ENCODE measurements around the gene ZXDC. TPM values are rescaled to one million over a fixed set of nuclear protein-coding genes. Genes with fewer than 3 reads are reported as not detected.

Gene ZXDC
- total and polyA plus RNA-seq, 8 donors, result 30.1 to 40.8 (median 35.5) TPM

- Histone ChIP-seq H3K27me3 (no peaks in the 10 kb centered on the region), H3K27ac (peak overlapping the region in 1 of 2 donors; percentile 41), H3K4me3 (no peak overlapping the region), H3K9me3 (no peaks in the 10 kb centered on the region), H3K36me3 (no peaks in the 10 kb centered on the region), H3K4me1 (peaks cover 0 to 23% of the 10 kb centered on the region in 2 donors)
- TF ChIP-seq, protein P1, sequence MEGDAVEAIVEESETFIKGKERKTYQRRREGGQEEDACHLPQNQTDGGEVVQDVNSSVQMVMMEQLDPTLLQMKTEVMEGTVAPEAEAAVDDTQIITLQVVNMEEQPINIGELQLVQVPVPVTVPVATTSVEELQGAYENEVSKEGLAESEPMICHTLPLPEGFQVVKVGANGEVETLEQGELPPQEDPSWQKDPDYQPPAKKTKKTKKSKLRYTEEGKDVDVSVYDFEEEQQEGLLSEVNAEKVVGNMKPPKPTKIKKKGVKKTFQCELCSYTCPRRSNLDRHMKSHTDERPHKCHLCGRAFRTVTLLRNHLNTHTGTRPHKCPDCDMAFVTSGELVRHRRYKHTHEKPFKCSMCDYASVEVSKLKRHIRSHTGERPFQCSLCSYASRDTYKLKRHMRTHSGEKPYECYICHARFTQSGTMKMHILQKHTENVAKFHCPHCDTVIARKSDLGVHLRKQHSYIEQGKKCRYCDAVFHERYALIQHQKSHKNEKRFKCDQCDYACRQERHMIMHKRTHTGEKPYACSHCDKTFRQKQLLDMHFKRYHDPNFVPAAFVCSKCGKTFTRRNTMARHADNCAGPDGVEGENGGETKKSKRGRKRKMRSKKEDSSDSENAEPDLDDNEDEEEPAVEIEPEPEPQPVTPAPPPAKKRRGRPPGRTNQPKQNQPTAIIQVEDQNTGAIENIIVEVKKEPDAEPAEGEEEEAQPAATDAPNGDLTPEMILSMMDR (IDR thresholded peaks at IDR 0.05), result no peak
- DNase-seq (peak in 1 of 4 donors; percentile 21), ATAC-seq (no peak)
- intact Hi-C loops (cut with DNase I), result no loop called here
Measured at GRCh38 chr3:126486360-126486847, 10.7 kb upstream of the ZXDC start.

GRCh38 chr3:126485956-126486355 is 10.3 kb upstream of the ZXDC start:
- H3K27ac ChIP-seq, result no peak overlapping the region
- H3K9me3 ChIP-seq, result no peaks in the 10 kb centered on the region
- ATAC-seq (no peak), DNase-seq (peak in 1 of 4 donors; percentile 46)
- H3K27me3 ChIP-seq, result no peaks in the 10 kb centered on the region
- TF ChIP-seq, protein P1 (IDR thresholded peaks at IDR 0.05), result no peak
- H3K36me3 ChIP-seq, result no peaks in the 10 kb centered on the region
- no peak overlapping the region for H3K4me3 ChIP-seq
- intact Hi-C loops (cut with DNase I), result no loop called here
- H3K4me1 ChIP-seq, result peaks cover 0 to 19% of the 10 kb centered on the region in 2 donors

DNA sequence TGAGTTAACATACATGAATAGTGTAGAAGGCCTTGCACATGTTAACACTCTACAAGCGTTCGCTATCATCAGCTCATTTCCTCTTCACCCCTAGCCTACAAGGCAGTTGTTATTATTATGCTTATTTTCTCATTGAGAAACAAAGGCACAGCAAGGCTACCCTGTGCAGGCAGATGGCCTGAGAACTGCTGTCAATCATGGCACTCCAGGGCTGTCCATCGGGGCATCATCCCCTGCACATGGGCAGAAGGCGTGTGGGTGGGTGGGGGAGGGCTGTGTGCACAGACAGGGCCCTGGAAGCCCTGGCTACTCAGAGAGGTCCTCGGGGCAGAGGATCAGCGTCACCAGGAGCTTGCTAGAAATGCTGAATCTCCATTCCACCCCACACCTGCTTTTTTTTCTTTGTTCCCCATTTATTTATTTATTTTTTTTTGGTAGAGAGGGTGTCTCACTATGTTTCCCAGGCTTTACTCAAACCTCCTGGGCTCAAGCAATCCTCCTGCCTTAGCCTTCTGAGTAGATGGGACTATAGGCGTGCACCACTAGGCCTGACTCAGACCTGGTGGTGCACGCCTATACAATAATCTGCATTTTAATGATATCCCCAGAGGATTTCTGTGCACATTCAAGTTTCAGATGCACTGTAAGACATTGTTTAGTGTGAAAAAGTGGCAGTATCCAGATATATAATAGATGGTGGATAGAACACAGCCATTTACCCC is 9.6 kb upstream of the ZXDC start:
- no peak overlapping the region for H3K27ac ChIP-seq
- intact Hi-C loops (cut with DNase I), result no loop called here
- no peak for ATAC-seq

GRCh38 chr3:126484662-126485061 is 9.0 kb upstream of the ZXDC start:
- Histone ChIP-seq H3K4me1 (peaks cover 0 to 15% of the 10 kb centered on the region in 2 donors), H3K27me3 (no peaks in the 10 kb centered on the region), H3K36me3 (no peaks in the 10 kb centered on the region), H3K4me3 (no peak overlapping the region), H3K27ac (no peak overlapping the region), H3K9me3 (no peaks in the 10 kb centered on the region)
- intact Hi-C loops (cut with DNase I), result no loop called here
- DNase-seq (peak in 1 of 4 donors; percentile 28), ATAC-seq (no peak)
- TF ChIP-seq, protein P1 (IDR thresholded peaks at IDR 0.05), result no peak

More for the DNA sequence above, 9.6 kb upstream of the ZXDC start:
- Histone ChIP-seq H3K4me3 (no peak overlapping the region), H3K9me3 (no peaks in the 10 kb centered on the region), H3K4me1 (peaks cover 0 to 15% of the 10 kb centered on the region in 2 donors), H3K27me3 (no peaks in the 10 kb centered on the region), H3K36me3 (no peaks in the 10 kb centered on the region)
- peak in 1 of 4 donors; percentile 14 for DNase-seq
- TF ChIP-seq, protein P1 (IDR thresholded peaks at IDR 0.05), result no peak

GRCh38 chr3:126484148-126484547 is 8.5 kb upstream of the ZXDC start:
- Histone ChIP-seq H3K9me3 (no peaks in the 10 kb centered on the region), H3K27ac (no peak overlapping the region), H3K27me3 (no peaks in the 10 kb centered on the region), H3K4me3 (no peak overlapping the region), H3K4me1 (peaks cover 0 to 15% of the 10 kb centered on the region in 2 donors), H3K36me3 (no peaks in the 10 kb centered on the region)
- ATAC-seq (no peak), DNase-seq (no peak)
- TF ChIP-seq, protein P1 (IDR thresholded peaks at IDR 0.05), result no peak
- intact Hi-C loops (cut with DNase I), result no loop called here
